Transverse colon (tissue), 4 donors: ENCODE data around the gene RNASEL. TPM values are rescaled to one million over a fixed set of nuclear protein-coding genes. Genes with fewer than 3 reads are reported as not detected.

ENCODE experiments used
- DNase-seq: peaks from one replicate; pipeline ENCODE4 v3.0.0-alpha.2; 2019
- H3K27ac ChIP-seq, 4 donors: fragments of 200-600 bp; sonication (generic); 2 replicates each; pipeline ENCODE4 v1.5.1; 2016 to 2018; ENCODE audit warnings: inconsistent platforms in 4 of 4
- H3K27me3 ChIP-seq: fragments of 200-600 bp; sonication (generic); 2 replicates; pipeline ENCODE4 v1.5.1; 2017; ENCODE audit warnings: inconsistent platforms
- H3K36me3 ChIP-seq, 4 donors: fragments of 200-600 bp; sonication (generic); 2 replicates each; pipeline ENCODE4 v1.5.1; 2017 to 2019; ENCODE audit warnings: inconsistent platforms in 4 of 4
- H3K4me1 ChIP-seq, 4 donors: fragments of 200-600 bp; sonication (generic); 2 replicates each; pipeline ENCODE4 v1.5.1; 2017 to 2020; ENCODE audit warnings: inconsistent platforms in 4 of 4
- H3K4me3 ChIP-seq, 4 donors: fragments of 200-600 bp; sonication (generic); 1 replicate in 1 of 4; 2 replicates in 3 of 4; pipeline versions ENCODE4 v1.5.1 to v1.6.1; 2017 to 2019; ENCODE audit warnings: inconsistent platforms in 4 of 4
- H3K9me3 ChIP-seq, 2 donors: fragments of 200-600 bp; sonication (generic); 2 replicates each; pipeline ENCODE4 v1.5.1; 2017 to 2019; ENCODE audit warnings: inconsistent platforms in 2 of 2
- CTCF ChIP-seq, 5 experiments: fragments of 200-600 bp in 3 of 5; fragments of 450-650 bp in 2 of 5; sonication (generic) in 3 of 5; IDR thresholded peaks; 1 replicate in 2 of 5; 2 replicates in 3 of 5; pipeline ENCODE4 v1.5.1; 2016 to 2017; ENCODE audit warnings: antibody characterized with exemption in 5 of 5, inconsistent platforms in 3 of 5, mild to moderate bottlenecking in 2 of 5, moderate library complexity in 1 of 5
- EP300 ChIP-seq: sonication (generic); formaldehyde crosslinking; IDR thresholded peaks from one replicate; pipeline ENCODE4 v1.6.1; 2017; ENCODE audit warnings: antibody characterized with exemption, low read depth
- POLR2A ChIP-seq: fragments of 450-650 bp; IDR thresholded peaks from one replicate; pipeline ENCODE4 v1.6.1; 2016; ENCODE audit warnings: antibody characterized with exemption, mild to moderate bottlenecking, moderate library complexity
- POLR2AphosphoS5 ChIP-seq, 3 donors: sonication (generic); formaldehyde crosslinking; IDR thresholded peaks; one replicate each; pipeline ENCODE4 v1.6.1; 2016; ENCODE audit warnings: antibody characterized with exemption in 3 of 3
- WGBS, 2 donors: methylation state at CpG; one replicate each; pipeline ENCODE4 v1.1.5; 2018; ENCODE audit warnings: low coverage in 1 of 2; 5-methylcytosine and 5-hydroxymethylcytosine counted together
- in situ Hi-C, 4 donors: fragments of 200-750 bp; cut with MboI; loops; one replicate each; pipeline versions ENCODE4 v1.15.0 to v1.15.1; 2017; ENCODE audit warnings: low sequenced_read_pairs in 3 of 4, low pct_ligation_motif_present in 1 of 4, low pct_unique_long_range_greater_than_20kb in 1 of 4
- intact Hi-C: fragments of 100-400 bp; cut with DNase I; formaldehyde crosslinking; loops from one replicate; pipeline ENCODE4 v1.15.1; 2023; ENCODE audit warnings: low total_unique reads
- total RNA-seq, 4 donors: library from RNA; depleted of rRNA; stranded (reverse); fragments of >200 nt; gene quantifications; one replicate each; pipeline ENCODE4 v1.1.0, GENCODE V29; 2016

The RNASEL gene
- total RNA-seq, 4 donors from 2014 or later, result 9.0 to 19.9 (median 15.4) TPM

GRCh38 chr1:182563095-182563494 is 26.0 kb downstream of the RNASEL start:
- no peaks in the 10 kb centered on the region for H3K27me3 ChIP-seq
- H3K27ac ChIP-seq, result no peak overlapping the region
- DNase-seq, result no peak
- WGBS, 2 donors, result 78 to 89% methylated on average over 4 of the region's 4 CpGs
- in situ Hi-C loops, result no loop called here
- no peak for TF ChIP-seq CTCF (IDR thresholded peaks at IDR 0.05)
- no peak for TF ChIP-seq POLR2A
- no peak for TF ChIP-seq POLR2AphosphoS5 (IDR thresholded peaks at IDR 0.05)
- no peak for TF ChIP-seq EP300
- H3K36me3 ChIP-seq, result no peaks in the 10 kb centered on the region
- no peaks in the 10 kb centered on the region for H3K9me3 ChIP-seq
- H3K4me1 ChIP-seq, result no peaks in the 10 kb centered on the region
- intact Hi-C loops, result no loop called here
- no peak overlapping the region for H3K4me3 ChIP-seq

GRCh38 chr1:182561456-182561855 is 27.6 kb downstream of the RNASEL start:
- TF ChIP-seq POLR2A (no peak), POLR2AphosphoS5 (IDR thresholded peaks at IDR 0.05) (no peak), CTCF (IDR thresholded peaks at IDR 0.05) (no peak), EP300 (no peak)
- no peaks in the 10 kb centered on the region for H3K27me3 ChIP-seq
- H3K27ac ChIP-seq, result no peak overlapping the region
- no peaks in the 10 kb centered on the region for H3K36me3 ChIP-seq
- H3K4me3 ChIP-seq, result no peak overlapping the region
- intact Hi-C loops (no loop called here), in situ Hi-C loops (no loop called here)
- H3K9me3 ChIP-seq, result no peaks in the 10 kb centered on the region
- H3K4me1 ChIP-seq, result no peaks in the 10 kb centered on the region
- no peak for DNase-seq
- WGBS, 2 donors, result 69% methylated on average over 2 to 4 of the region's 4 CpGs

GRCh38 chr1:182560392-182560984 is 28.6 kb downstream of the RNASEL start:
- Histone ChIP-seq H3K4me1 (no peaks in the 10 kb centered on the region), H3K4me3 (no peak overlapping the region), H3K27ac (no peak overlapping the region), H3K27me3 (no peaks in the 10 kb centered on the region), H3K36me3 (no peaks in the 10 kb centered on the region), H3K9me3 (no peaks in the 10 kb centered on the region)
- WGBS, 2 donors, result 73% methylated on average over 7 of the region's 7 CpGs; no CpG with 5 or more reads in 1 of the 2 donors
- intact Hi-C loops (no loop called here), in situ Hi-C loops (no loop called here)
- DNase-seq, result no peak
- TF ChIP-seq EP300, result no peak
- TF ChIP-seq POLR2AphosphoS5 (IDR thresholded peaks at IDR 0.05), result no peak
- TF ChIP-seq POLR2A, result no peak
- no peak for TF ChIP-seq CTCF (IDR thresholded peaks at IDR 0.05)

GRCh38 chr1:182556279-182556678 is 32.8 kb downstream of the RNASEL start:
- Histone ChIP-seq H3K4me3 (no peak overlapping the region), H3K36me3 (no peaks in the 10 kb centered on the region), H3K27ac (no peak overlapping the region), H3K27me3 (no peaks in the 10 kb centered on the region), H3K4me1 (no peaks in the 10 kb centered on the region), H3K9me3 (peaks cover 0 to 5% of the 10 kb centered on the region in 2 donors)
- TF ChIP-seq POLR2AphosphoS5 (IDR thresholded peaks at IDR 0.05), result no peak
- no peak for TF ChIP-seq POLR2A
- no peak for TF ChIP-seq EP300
- TF ChIP-seq CTCF (IDR thresholded peaks at IDR 0.05), result no peak
- in situ Hi-C loops, result no loop called here
- DNase-seq, result no peak
- intact Hi-C loops, result no loop called here
